Thyroid gland (tissue), 4 donors: ENCODE data around the gene HELZ.

ENCODE experiments used
- CTCF ChIP-seq, 6 experiments: fragments of 200-600 bp in 3 of 6; fragments of 450-650 bp in 3 of 6; sonication (generic) in 3 of 6; IDR thresholded peaks; one replicate each; pipeline ENCODE4 v1.5.1; 2016 to 2019; ENCODE audit warnings: antibody characterized with exemption in 6 of 6, mild to moderate bottlenecking in 2 of 6, inconsistent platforms in 1 of 6, moderate library complexity in 1 of 6
- POLR2A ChIP-seq, 2 donors: fragments of 450-650 bp; IDR thresholded peaks; one replicate each; pipeline ENCODE4 v1.6.1; 2017; ENCODE audit warnings: antibody characterized with exemption in 2 of 2, mild to moderate bottlenecking in 2 of 2, moderate library complexity in 1 of 2

GRCh38 chr17:67274466-67274865 is 29.5 kb upstream of the HELZ start:
- no peak for TF ChIP-seq POLR2A (IDR thresholded peaks at IDR 0.05)
- TF ChIP-seq CTCF (IDR thresholded peaks at IDR 0.05) = no peak
